Neural cell (in vitro differentiated cells): ENCODE data around the gene PBX3. TPM values are rescaled to one million over a fixed set of nuclear protein-coding genes. Genes with fewer than 3 reads are reported as not detected.

Experiments
- H2AFZ ChIP-seq: fragments of 200-600, 300-800 bp; sonication (generic), shearing (Covaris generic); 2 replicates; pipeline ENCODE4 v1.6.0; 2014; ENCODE audit warnings: low read depth, mild to moderate bottlenecking, antibody characterized with exemption, low read length, moderate library complexity
- H3F3A ChIP-seq: fragments of 200-600 bp; shearing (Covaris generic); 2 replicates; pipeline ENCODE4 v1.6.1; 2016; ENCODE audit warnings: mild to moderate bottlenecking, moderate library complexity, mixed read lengths, antibody characterized with exemption, low read length; ENCODE audit not compliant: insufficient read depth, poor library complexity, severe bottlenecking
- H3K27ac ChIP-seq: fragments of 200-600, 300-800 bp; sonication (generic), shearing (Covaris generic); 2 replicates; pipeline ENCODE4 v1.5.1; 2014; ENCODE audit warnings: mild to moderate bottlenecking, low read length, moderate library complexity
- H3K27me3 ChIP-seq: fragments of 300-800, 200-600 bp; sonication (generic), shearing (Covaris generic); 2 replicates; pipeline ENCODE4 v1.6.0; 2014; ENCODE audit warnings: mild to moderate bottlenecking, low read depth, low read length, moderate library complexity; ENCODE audit not compliant: insufficient read depth
- H3K36me3 ChIP-seq: fragments of 300-800, 200-600 bp; sonication (generic), shearing (Covaris generic); 2 replicates; pipeline ENCODE4 v1.5.1; 2014; ENCODE audit warnings: mild to moderate bottlenecking, antibody characterized with exemption, low read length, moderate library complexity; ENCODE audit not compliant: insufficient read depth
- H3K4me2 ChIP-seq: fragments of 300-800, 200-600 bp; sonication (generic), shearing (Covaris generic); 2 replicates; pipeline ENCODE4 v1.6.0; 2014; ENCODE audit warnings: mild to moderate bottlenecking, low read length
- H3K4me3 ChIP-seq: fragments of 300-800, 200-600 bp; sonication (generic), shearing (Covaris generic); 2 replicates; pipeline ENCODE4 v1.5.1; 2014; ENCODE audit warnings: mild to moderate bottlenecking, low read length, moderate library complexity
- H3K79me2 ChIP-seq: fragments of 200-600 bp; shearing (Covaris generic); replicated peaks from 2 replicates; pipeline ENCODE4 v1.6.0; 2014; ENCODE audit warnings: mild to moderate bottlenecking, low read length, moderate library complexity; ENCODE audit not compliant: insufficient read depth
- H3K9ac ChIP-seq: fragments of 300-800, 200-600 bp; sonication (generic), shearing (Covaris generic); 2 replicates; pipeline ENCODE4 v1.6.1; 2016; ENCODE audit warnings: mild to moderate bottlenecking, low read length, mixed read lengths
- H3K9me2 ChIP-seq: fragments of 200-600 bp; shearing (Covaris generic); 2 replicates; pipeline ENCODE4 v1.6.1; 2016; ENCODE audit warnings: mild to moderate bottlenecking, low read length, mixed read lengths; ENCODE audit not compliant: insufficient read depth
- H3K9me3 ChIP-seq: fragments of 200-600, 300-800 bp; sonication (generic), shearing (Covaris generic); 2 replicates; pipeline ENCODE4 v1.6.1; 2016; ENCODE audit warnings: mild to moderate bottlenecking, mixed run types, low read length, moderate library complexity, mixed read lengths
- H4K20me1 ChIP-seq: fragments of 200-600 bp; shearing (Covaris generic); 2 replicates; pipeline ENCODE4 v1.6.1; 2016; ENCODE audit warnings: mild to moderate bottlenecking, mixed run types; ENCODE audit not compliant: insufficient read depth
- EP300 ChIP-seq: fragments of 450-650 bp; conservative IDR thresholded peaks from 2 replicates; pipeline ENCODE4 v1.6.1; 2014; ENCODE audit warnings: antibody characterized with exemption, mild to moderate bottlenecking, moderate library complexity; ENCODE audit not compliant: poor library complexity, severe bottlenecking
- EZH2 ChIP-seq: fragments of 200-600, 300-800 bp; shearing (Covaris generic), sonication (generic); IDR thresholded peaks from 2 replicates; pipeline ENCODE4 v1.6.1; 2014; ENCODE audit warnings: antibody characterized with exemption, low read length, borderline replicate concordance, mild to moderate bottlenecking; ENCODE audit not compliant: insufficient read depth, poor library complexity, severe bottlenecking
- MXI1 ChIP-seq: fragments of 450-650 bp; conservative IDR thresholded peaks from 2 replicates; pipeline ENCODE4 v1.6.1; 2014; ENCODE audit warnings: antibody characterized with exemption, mild to moderate bottlenecking; ENCODE audit not compliant: poor library complexity, severe bottlenecking
- POLR2AphosphoS5 ChIP-seq: IDR thresholded peaks from 2 replicates; pipeline ENCODE4 v1.6.1; 2012
- RAD21 ChIP-seq: fragments of 450-650 bp; conservative IDR thresholded peaks from 2 replicates; pipeline ENCODE4 v1.6.1; 2014; ENCODE audit warnings: antibody characterized with exemption, mild to moderate bottlenecking, moderate library complexity
- SMC3 ChIP-seq: fragments of 450-650 bp; conservative IDR thresholded peaks from 2 replicates; pipeline ENCODE4 v1.6.1; 2014; ENCODE audit warnings: antibody characterized with exemption, mild to moderate bottlenecking, moderate library complexity; ENCODE audit not compliant: poor library complexity
- TAF1 ChIP-seq: IDR thresholded peaks from 2 replicates; pipeline ENCODE4 v1.6.1; 2012; ENCODE audit warnings: low read depth
- polyA plus RNA-seq: library from polyadenylated mRNA; depleted of rRNA; stranded (reverse); fragments of >200 nt; gene quantifications from 2 replicates; pipeline ENCODE4 v1.2.3, GENCODE V29; 2014
- TF ChIP-seq, protein P1 (sequence below): IDR thresholded peaks from 2 replicates; pipeline ENCODE4 v1.6.1; 2012; ENCODE audit warnings: borderline replicate concordance
- TF ChIP-seq, protein P2 (sequence below): fragments of 450-650 bp; IDR thresholded peaks from 2 replicates; pipeline ENCODE4 v1.5.1; 2014; ENCODE audit warnings: antibody characterized with exemption, mild to moderate bottlenecking, moderate library complexity; ENCODE audit not compliant: poor library complexity, severe bottlenecking

PBX3 gene
- polyA plus RNA-seq, 1 donor from 2014 or later, result 398 TPM

DNA sequence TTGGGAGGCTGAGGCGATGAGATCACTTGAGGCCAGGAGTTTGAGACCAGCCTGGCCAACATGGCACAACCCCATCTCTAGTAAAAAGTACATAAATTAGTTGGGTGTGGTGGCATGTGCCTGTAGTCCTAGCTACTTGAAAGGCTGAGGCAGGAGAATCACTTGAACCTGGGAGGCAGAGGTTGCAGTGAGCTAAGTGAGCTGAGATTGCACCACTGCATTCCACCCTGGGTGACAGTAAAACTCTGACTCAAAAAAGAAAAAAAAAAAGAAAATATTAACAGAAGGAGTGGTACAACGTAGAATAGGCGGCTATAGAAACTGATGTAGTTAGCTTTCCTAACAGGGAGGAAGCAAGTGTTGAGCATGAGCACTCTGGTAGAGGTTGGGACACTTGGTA is 59.9 kb downstream of the PBX3 start:
- Histone ChIP-seq H3K79me2 (peaks cover 74% of the 10 kb centered on the region), H3K4me2 (no peak overlapping the region), H3K36me3 (no peaks in the 10 kb centered on the region), H4K20me1 (peaks cover 15% of the 10 kb centered on the region), H3K9me3 (no peaks in the 10 kb centered on the region), H3K27me3 (no peaks in the 10 kb centered on the region), H3K27ac (no peak overlapping the region), H3F3A (no peaks in the 10 kb centered on the region), H3K9ac (no peak overlapping the region), H3K4me3 (no peak overlapping the region), H2AFZ (no peak overlapping the region), H3K9me2 (no peaks in the 10 kb centered on the region)
- TF ChIP-seq EP300 (no peak), RAD21 (no peak), POLR2AphosphoS5 (no peak), SMC3 (no peak), EZH2 (no peak), TAF1 (no peak), MXI1 (no peak)
- TF ChIP-seq, protein P1, sequence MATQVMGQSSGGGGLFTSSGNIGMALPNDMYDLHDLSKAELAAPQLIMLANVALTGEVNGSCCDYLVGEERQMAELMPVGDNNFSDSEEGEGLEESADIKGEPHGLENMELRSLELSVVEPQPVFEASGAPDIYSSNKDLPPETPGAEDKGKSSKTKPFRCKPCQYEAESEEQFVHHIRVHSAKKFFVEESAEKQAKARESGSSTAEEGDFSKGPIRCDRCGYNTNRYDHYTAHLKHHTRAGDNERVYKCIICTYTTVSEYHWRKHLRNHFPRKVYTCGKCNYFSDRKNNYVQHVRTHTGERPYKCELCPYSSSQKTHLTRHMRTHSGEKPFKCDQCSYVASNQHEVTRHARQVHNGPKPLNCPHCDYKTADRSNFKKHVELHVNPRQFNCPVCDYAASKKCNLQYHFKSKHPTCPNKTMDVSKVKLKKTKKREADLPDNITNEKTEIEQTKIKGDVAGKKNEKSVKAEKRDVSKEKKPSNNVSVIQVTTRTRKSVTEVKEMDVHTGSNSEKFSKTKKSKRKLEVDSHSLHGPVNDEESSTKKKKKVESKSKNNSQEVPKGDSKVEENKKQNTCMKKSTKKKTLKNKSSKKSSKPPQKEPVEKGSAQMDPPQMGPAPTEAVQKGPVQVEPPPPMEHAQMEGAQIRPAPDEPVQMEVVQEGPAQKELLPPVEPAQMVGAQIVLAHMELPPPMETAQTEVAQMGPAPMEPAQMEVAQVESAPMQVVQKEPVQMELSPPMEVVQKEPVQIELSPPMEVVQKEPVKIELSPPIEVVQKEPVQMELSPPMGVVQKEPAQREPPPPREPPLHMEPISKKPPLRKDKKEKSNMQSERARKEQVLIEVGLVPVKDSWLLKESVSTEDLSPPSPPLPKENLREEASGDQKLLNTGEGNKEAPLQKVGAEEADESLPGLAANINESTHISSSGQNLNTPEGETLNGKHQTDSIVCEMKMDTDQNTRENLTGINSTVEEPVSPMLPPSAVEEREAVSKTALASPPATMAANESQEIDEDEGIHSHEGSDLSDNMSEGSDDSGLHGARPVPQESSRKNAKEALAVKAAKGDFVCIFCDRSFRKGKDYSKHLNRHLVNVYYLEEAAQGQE, result no peak
- TF ChIP-seq, protein P2, sequence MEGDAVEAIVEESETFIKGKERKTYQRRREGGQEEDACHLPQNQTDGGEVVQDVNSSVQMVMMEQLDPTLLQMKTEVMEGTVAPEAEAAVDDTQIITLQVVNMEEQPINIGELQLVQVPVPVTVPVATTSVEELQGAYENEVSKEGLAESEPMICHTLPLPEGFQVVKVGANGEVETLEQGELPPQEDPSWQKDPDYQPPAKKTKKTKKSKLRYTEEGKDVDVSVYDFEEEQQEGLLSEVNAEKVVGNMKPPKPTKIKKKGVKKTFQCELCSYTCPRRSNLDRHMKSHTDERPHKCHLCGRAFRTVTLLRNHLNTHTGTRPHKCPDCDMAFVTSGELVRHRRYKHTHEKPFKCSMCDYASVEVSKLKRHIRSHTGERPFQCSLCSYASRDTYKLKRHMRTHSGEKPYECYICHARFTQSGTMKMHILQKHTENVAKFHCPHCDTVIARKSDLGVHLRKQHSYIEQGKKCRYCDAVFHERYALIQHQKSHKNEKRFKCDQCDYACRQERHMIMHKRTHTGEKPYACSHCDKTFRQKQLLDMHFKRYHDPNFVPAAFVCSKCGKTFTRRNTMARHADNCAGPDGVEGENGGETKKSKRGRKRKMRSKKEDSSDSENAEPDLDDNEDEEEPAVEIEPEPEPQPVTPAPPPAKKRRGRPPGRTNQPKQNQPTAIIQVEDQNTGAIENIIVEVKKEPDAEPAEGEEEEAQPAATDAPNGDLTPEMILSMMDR, result no peak

DNA sequence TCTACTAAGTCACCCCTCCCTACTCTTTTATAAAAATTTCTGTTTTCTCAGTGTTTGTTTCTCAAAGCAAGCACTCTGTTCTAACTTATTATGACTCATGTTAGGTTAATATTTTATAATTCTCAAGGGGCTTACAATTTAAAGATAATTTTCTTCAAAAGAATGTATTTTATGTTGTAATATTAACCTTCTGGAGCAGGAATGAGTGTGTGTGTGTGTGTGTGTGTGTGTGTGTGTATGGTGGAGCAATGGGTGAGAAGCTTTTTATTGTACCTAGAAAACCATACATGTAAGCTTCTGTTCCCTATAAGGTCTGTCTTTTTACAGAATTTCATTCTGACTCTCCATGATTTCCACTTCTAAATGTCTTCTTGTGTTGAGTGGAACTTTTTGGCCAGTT is 63.0 kb downstream of the PBX3 start:
- Histone ChIP-seq H3K9ac (no peak overlapping the region), H3F3A (no peaks in the 10 kb centered on the region), H3K4me3 (no peak overlapping the region), H3K9me3 (no peaks in the 10 kb centered on the region), H3K27ac (no peak overlapping the region), H3K36me3 (no peaks in the 10 kb centered on the region), H2AFZ (no peak overlapping the region), H4K20me1 (peaks cover 23% of the 10 kb centered on the region), H3K9me2 (no peaks in the 10 kb centered on the region), H3K4me2 (no peak overlapping the region), H3K27me3 (no peaks in the 10 kb centered on the region), H3K79me2 (peaks cover 91% of the 10 kb centered on the region)
- TF ChIP-seq RAD21 (no peak), EZH2 (no peak)

DNA sequence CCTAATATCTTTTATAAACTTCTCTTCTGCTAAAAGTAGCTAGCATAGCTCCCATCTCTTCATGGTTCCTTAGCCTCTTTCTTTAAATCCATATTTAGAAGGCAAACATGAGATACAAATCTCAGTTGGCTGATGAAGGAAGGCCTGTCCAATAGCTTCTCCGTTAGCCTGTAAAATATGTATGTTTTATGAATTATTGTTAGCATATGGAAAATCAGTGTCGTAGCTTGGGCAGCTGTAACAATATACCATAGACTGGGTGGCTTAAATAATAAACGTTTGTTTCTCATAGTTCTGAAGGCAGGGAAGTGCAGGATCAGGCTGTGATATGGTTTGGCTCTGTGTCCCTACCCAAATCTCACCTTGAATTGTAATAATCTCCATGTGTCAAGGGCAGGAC is 63.8 kb downstream of the PBX3 start:
- H3K36me3 ChIP-seq, result no peaks in the 10 kb centered on the region
- no peak overlapping the region for H3K9ac ChIP-seq
- no peaks in the 10 kb centered on the region for H3K9me3 ChIP-seq
- no peaks in the 10 kb centered on the region for H3K27me3 ChIP-seq
- no peak overlapping the region for H3K4me2 ChIP-seq
- H3K9me2 ChIP-seq, result no peaks in the 10 kb centered on the region
- H3K4me3 ChIP-seq, result no peak overlapping the region
- H4K20me1 ChIP-seq, result peaks cover 28% of the 10 kb centered on the region
- H3K79me2 ChIP-seq, result peaks cover 91% of the 10 kb centered on the region
- no peak overlapping the region for H3K27ac ChIP-seq
- no peak overlapping the region for H2AFZ ChIP-seq
- H3F3A ChIP-seq, result no peaks in the 10 kb centered on the region
- TF ChIP-seq, protein P2, result no peak
- TF ChIP-seq MXI1 (no peak), EP300 (no peak)
